ENCODE measurements around the gene PERM1. TPM values are rescaled to one million over a fixed set of nuclear protein-coding genes. Genes with fewer than 3 reads are reported as not detected.

Gene PERM1
- total RNA-seq, 1 experiment from 2014 or later = 1.5 TPM

DNA sequence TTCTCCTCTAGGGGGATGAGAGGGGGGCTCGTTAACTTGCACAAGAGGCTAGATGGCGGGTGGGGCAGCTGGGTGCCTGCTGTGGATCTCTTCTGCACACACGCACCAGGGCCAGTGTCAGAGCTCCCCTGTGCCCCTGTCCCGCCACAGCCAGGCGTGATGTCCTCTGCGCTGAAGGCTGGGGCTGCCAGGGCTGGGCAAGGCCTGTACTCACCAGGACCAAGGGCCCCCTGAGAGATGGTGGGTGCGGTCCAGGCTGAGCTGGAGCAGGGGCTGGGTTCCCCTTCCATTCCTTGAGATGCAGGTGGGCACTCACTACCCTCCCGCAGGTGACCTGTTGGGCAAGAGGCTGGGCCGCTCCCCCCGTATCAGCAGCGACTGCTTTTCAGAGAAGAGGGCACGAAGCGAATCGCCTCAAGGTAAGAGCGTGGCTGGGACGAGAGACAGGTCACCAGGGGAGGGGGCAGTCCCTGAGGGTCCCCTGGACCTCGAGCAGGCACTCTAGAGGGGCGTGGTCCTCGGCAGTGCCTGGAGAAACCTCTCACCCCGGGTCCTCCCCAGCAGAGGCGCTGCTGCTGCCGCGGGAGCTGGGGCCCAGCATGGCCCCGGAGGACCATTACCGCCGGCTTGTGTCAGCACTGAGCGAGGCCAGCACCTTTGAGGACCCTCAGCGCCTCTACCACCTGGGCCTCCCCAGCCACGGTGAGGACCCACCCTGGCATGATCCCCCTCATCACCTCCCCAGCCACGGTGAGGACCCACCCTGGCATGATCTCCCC is 43.0 kb downstream of the PERM1 start:
- Histone ChIP-seq H3K9me3 (ENCODE audit: control insufficient read depth, insufficient read depth, low read depth, low read length) (no peaks in the 10 kb centered on the region), H3K27ac (ENCODE audit: low read length) (peak overlapping the region; percentile 46), H3K4me3 (ENCODE audit: low read depth in 2 of 2, low read length in 2 of 2) (no peak overlapping the region), H3K4me1 (ENCODE audit: control insufficient read depth, insufficient read depth, low read length) (peaks cover 51% of the 10 kb centered on the region), H3K27me3 (ENCODE audit: control insufficient read depth, insufficient read depth, low read length) (no peaks in the 10 kb centered on the region), H3K36me3 (ENCODE audit: control insufficient read depth, insufficient read depth, low read length) (no peaks in the 10 kb centered on the region)
- ChIA-PET POLR2A (no interaction called here), CTCF (interaction anchor here (0.6 to 1.5 kb wide), 6 partner anchors 7 to 37 kb away, joined by 3 to 10 read pairs (median 3); no protein-coding TSS in a partner anchor)
- no TSS peak for BruUV-seq (replicated peaks)
- no peak for ATAC-seq
- in situ Hi-C loops (cut with HindIII; ENCODE audit: low pct_unique_long_range_greater_than_20kb, low sequenced_read_pairs) = no loop called here
- DNase-seq (ENCODE audit: low read depth, low spot score) = no peak
- no peak for TF ChIP-seq TCF7L2 (IDR thresholded peaks at IDR 0.05; ENCODE audit: low read depth, low read length)
- no peak for TF ChIP-seq SIN3A (IDR thresholded peaks at IDR 0.05; ENCODE audit: borderline replicate concordance, insufficient read depth, low read depth, low read length)
- TF ChIP-seq, protein P1, sequence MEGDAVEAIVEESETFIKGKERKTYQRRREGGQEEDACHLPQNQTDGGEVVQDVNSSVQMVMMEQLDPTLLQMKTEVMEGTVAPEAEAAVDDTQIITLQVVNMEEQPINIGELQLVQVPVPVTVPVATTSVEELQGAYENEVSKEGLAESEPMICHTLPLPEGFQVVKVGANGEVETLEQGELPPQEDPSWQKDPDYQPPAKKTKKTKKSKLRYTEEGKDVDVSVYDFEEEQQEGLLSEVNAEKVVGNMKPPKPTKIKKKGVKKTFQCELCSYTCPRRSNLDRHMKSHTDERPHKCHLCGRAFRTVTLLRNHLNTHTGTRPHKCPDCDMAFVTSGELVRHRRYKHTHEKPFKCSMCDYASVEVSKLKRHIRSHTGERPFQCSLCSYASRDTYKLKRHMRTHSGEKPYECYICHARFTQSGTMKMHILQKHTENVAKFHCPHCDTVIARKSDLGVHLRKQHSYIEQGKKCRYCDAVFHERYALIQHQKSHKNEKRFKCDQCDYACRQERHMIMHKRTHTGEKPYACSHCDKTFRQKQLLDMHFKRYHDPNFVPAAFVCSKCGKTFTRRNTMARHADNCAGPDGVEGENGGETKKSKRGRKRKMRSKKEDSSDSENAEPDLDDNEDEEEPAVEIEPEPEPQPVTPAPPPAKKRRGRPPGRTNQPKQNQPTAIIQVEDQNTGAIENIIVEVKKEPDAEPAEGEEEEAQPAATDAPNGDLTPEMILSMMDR (IDR thresholded peaks at IDR 0.05) = peak; percentile 19; the same call in 1 of the 2 replicates
- intact Hi-C loops (cut with micrococcal nuclease; ENCODE audit: unreplicated experiment) = no loop called here

DNA sequence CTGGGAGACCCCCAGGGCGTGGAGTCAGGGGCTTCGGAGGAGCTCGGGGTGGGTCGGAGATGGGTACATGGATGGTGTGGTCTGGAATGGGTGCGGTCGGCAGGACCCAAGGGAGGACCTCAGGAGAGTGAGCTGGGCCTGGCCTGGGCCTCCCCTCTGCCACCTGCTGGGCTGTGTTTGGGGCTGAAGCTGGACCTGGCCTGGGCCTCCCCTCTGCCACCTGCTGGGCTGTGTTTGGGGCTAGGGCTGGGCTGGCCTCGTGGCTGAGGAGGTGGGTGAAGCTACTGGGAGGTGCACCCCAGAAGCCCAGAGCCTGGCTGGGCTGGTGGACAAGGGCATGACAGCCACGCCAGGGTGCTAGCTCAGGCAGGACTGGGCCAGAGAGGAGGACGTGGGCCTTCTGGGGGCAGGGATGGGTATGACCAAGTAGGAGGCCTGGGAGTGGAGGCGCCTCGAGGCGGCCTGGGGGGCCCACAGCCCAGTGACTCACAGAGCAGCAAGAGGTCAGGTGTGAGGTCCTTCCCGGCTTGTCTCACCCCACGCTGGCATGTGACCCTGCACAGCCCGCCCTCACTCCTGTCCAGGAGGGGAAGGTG is 43.7 kb downstream of the PERM1 start:
- H3K27ac ChIP-seq (ENCODE audit: low read length) = peak overlapping the region; percentile 46
- no peaks in the 10 kb centered on the region for H3K36me3 ChIP-seq (ENCODE audit: control insufficient read depth, insufficient read depth, low read length)
- ATAC-seq (peak; percentile 58), DNase-seq (ENCODE audit: low read depth, low spot score) (no peak)
- peaks cover 47% of the 10 kb centered on the region for H3K4me1 ChIP-seq (ENCODE audit: control insufficient read depth, insufficient read depth, low read length)
- BruUV-seq (replicated peaks) = no TSS peak
- in situ Hi-C loops (cut with HindIII; ENCODE audit: low pct_unique_long_range_greater_than_20kb, low sequenced_read_pairs) = no loop called here
- TF ChIP-seq POLR2AphosphoS5 (IDR thresholded peaks at IDR 0.05; ENCODE audit: low read depth, low read length) (no peak), SIN3A (IDR thresholded peaks at IDR 0.05; ENCODE audit: borderline replicate concordance, insufficient read depth, low read depth, low read length) (no peak), TCF7L2 (IDR thresholded peaks at IDR 0.05; ENCODE audit: low read depth, low read length) (no peak)
- TF ChIP-seq, protein P2, sequence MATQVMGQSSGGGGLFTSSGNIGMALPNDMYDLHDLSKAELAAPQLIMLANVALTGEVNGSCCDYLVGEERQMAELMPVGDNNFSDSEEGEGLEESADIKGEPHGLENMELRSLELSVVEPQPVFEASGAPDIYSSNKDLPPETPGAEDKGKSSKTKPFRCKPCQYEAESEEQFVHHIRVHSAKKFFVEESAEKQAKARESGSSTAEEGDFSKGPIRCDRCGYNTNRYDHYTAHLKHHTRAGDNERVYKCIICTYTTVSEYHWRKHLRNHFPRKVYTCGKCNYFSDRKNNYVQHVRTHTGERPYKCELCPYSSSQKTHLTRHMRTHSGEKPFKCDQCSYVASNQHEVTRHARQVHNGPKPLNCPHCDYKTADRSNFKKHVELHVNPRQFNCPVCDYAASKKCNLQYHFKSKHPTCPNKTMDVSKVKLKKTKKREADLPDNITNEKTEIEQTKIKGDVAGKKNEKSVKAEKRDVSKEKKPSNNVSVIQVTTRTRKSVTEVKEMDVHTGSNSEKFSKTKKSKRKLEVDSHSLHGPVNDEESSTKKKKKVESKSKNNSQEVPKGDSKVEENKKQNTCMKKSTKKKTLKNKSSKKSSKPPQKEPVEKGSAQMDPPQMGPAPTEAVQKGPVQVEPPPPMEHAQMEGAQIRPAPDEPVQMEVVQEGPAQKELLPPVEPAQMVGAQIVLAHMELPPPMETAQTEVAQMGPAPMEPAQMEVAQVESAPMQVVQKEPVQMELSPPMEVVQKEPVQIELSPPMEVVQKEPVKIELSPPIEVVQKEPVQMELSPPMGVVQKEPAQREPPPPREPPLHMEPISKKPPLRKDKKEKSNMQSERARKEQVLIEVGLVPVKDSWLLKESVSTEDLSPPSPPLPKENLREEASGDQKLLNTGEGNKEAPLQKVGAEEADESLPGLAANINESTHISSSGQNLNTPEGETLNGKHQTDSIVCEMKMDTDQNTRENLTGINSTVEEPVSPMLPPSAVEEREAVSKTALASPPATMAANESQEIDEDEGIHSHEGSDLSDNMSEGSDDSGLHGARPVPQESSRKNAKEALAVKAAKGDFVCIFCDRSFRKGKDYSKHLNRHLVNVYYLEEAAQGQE (IDR thresholded peaks at IDR 0.05; ENCODE audit: insufficient read depth in 1 of 2, low read depth in 2 of 2, low read length in 1 of 2) = 0 out of 4 replicates have a peak, but pooled peaks of 1 of the 2 experiments have one; percentile 43
- TF ChIP-seq, protein P1 (IDR thresholded peaks at IDR 0.05) = peak; percentile 93
- no peaks in the 10 kb centered on the region for H3K27me3 ChIP-seq (ENCODE audit: control insufficient read depth, insufficient read depth, low read length)
- POLR2A ChIA-PET = no interaction called here
- H3K4me3 ChIP-seq (ENCODE audit: low read depth in 2 of 2, low read length in 2 of 2) = no peak overlapping the region
- intact Hi-C loops (cut with micrococcal nuclease; ENCODE audit: unreplicated experiment) = no loop called here
- no peaks in the 10 kb centered on the region for H3K9me3 ChIP-seq (ENCODE audit: control insufficient read depth, insufficient read depth, low read depth, low read length)
- CTCF ChIA-PET = interaction anchor here (0.7 to 1.5 kb wide), 5 partner anchors 8 to 34 kb away, joined by 3 to 10 read pairs (median 3); no protein-coding TSS in a partner anchor

Measured in Panc1 (cell line).